Neural crest cell (in vitro differentiated cells): ENCODE measurements around the gene LAMTOR2. TPM values are rescaled to one million over a fixed set of nuclear protein-coding genes. Genes with fewer than 3 reads are reported as not detected.

Experiments used
- DNase-seq: peaks from one replicate; pipeline ENCODE4 v3.0.0; 2021; ENCODE audit warnings: low read depth, mixed read lengths, low spot score
- H3K27ac Mint-ChIP-seq: one replicate; pipeline ENCODE4 v1.8.0; 2021; ENCODE audit warnings: mild to moderate bottlenecking, mixed read lengths; ENCODE audit not compliant: unreplicated experiment
- H3K27me3 Mint-ChIP-seq: 2 replicates; pipeline ENCODE4 v1.8.0; 2021; ENCODE audit warnings: low read depth, mild to moderate bottlenecking, mixed read lengths
- H3K36me3 Mint-ChIP-seq: 2 replicates; pipeline ENCODE4 v1.8.0; 2021; ENCODE audit warnings: low read depth, mild to moderate bottlenecking, mixed read lengths
- H3K4me1 Mint-ChIP-seq: 2 replicates; pipeline ENCODE4 v1.8.0; 2021; ENCODE audit warnings: mixed read lengths
- H3K4me3 Mint-ChIP-seq: one replicate; pipeline ENCODE4 v1.8.0; 2021; ENCODE audit warnings: mild to moderate bottlenecking, mixed read lengths
- H3K9me3 Mint-ChIP-seq: 2 replicates; pipeline ENCODE4 v1.8.0; 2021; ENCODE audit warnings: mixed read lengths
- total RNA-seq: library from RNA; stranded (reverse); gene quantifications from 2 replicates; pipeline ENCODE4 v1.2.1, GENCODE V29; 2021
- TF ChIP-seq, protein P1 (sequence below): fragments of 200-600 bp; sonication (generic); conservative IDR thresholded peaks from 2 replicates; pipeline ENCODE4 v1.5.0; 2021; ENCODE audit warnings: antibody characterized with exemption, mild to moderate bottlenecking

Gene LAMTOR2
- total RNA-seq, 1 donor from 2014 or later = 55.6 TPM

DNA sequence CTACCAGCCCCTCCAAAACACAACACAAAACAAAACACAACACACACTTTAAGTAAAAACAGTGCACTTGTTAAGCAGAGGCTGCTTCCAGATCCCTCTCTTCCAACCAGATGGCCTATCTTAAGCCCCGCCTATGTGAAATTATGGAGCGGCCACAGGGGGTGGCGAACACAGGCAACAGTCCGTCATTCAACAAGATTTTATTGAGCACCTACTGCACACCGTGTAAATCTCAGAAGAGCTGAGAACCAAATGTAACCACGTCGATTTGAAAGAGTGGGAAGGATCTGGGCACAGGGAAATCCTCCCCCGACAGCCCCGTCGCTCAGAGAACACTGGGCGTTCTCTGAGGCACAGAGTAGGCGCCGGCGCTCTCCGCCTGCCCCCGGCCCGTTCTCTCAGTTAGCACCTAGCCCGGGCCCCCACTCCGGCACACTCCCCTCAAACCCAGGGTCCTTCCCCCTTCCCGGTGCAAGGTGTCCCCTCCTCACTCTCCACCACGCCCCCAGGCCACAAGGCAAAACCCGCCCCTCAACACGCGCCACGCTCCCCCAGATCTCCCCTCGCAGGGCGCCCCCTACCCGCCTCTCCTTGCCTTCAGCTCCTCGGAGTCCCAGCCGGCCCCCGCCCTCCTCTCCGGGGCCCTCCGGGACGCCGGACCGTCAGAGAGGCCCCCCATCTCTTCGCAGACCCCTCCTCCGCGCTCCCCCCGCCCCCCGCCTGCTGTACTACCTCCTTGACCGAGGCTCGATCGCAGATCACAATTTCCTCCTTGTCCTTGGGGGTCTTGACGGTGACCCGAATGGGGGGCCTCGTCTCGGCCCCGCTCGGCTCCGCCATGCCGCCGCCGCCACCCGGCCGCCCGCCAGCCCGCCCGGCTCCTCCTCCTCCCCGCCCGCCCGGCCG, 1.5 kb upstream of the LAMTOR2 start:
- Mint-ChIP-seq H3K4me3 (peak overlapping the region; percentile 97), H3K36me3 (peaks cover 2% of the 10 kb centered on the region), H3K27me3 (peaks cover 2% of the 10 kb centered on the region), H3K9me3 (no peaks in the 10 kb centered on the region), H3K4me1 (peaks cover 41% of the 10 kb centered on the region), H3K27ac (peak overlapping the region; percentile 96)
- TF ChIP-seq, protein P1, sequence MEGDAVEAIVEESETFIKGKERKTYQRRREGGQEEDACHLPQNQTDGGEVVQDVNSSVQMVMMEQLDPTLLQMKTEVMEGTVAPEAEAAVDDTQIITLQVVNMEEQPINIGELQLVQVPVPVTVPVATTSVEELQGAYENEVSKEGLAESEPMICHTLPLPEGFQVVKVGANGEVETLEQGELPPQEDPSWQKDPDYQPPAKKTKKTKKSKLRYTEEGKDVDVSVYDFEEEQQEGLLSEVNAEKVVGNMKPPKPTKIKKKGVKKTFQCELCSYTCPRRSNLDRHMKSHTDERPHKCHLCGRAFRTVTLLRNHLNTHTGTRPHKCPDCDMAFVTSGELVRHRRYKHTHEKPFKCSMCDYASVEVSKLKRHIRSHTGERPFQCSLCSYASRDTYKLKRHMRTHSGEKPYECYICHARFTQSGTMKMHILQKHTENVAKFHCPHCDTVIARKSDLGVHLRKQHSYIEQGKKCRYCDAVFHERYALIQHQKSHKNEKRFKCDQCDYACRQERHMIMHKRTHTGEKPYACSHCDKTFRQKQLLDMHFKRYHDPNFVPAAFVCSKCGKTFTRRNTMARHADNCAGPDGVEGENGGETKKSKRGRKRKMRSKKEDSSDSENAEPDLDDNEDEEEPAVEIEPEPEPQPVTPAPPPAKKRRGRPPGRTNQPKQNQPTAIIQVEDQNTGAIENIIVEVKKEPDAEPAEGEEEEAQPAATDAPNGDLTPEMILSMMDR = peak; percentile 47
- peak; percentile 72 for DNase-seq

DNA sequence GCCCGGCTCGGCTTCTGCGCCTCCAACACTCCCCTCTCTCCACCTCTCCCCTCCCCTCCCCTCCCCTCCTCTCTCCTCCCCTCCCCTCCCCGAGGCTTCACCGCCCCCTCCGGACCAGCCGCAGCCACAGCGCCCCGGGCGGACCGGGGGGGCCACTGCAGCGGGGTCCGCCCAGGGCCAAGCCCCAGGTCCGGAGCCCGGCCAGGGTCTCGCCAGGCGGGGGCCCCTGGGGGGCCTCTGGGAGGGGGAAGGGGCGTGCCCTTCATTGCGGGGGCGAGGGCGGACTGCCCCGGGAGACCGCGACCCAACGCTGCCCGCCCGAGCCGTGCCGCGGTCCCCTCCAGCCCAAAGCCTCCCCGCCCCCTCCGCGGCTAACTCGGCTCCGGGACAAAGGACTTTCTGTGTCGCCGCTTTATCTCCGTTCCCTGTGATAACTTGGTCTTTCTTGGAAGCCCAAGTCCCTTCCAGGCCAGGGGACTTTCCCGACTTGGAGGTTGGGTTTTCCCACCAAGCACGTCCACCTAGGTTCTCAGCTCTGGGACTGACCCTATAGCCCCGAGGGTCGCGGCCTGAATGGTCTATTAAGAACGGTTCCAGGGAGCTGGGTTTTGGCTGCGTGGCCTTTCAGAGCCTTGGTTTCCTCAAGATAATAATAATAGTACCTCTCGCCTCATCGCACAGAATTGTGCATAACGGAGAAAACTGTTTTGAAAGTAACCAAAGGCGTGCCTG, 648 bp upstream of the LAMTOR2 start, which contains the start of gene UBQLN4:
UBQLN4 (minus strand) TSS at position 31 of the 732 bp plus-strand sequence. CDS start 97 bp downstream, outside the sequence.
- H3K27me3 Mint-ChIP-seq = peaks cover 2% of the 10 kb centered on the region
- H3K36me3 Mint-ChIP-seq = peaks cover 2% of the 10 kb centered on the region
- peak within 1 kb of the TSS; percentile 100 for H3K27ac Mint-ChIP-seq
- H3K4me1 Mint-ChIP-seq = peaks cover 41% of the 10 kb centered on the region
- peak within 1 kb of the TSS; percentile 97 for H3K4me3 Mint-ChIP-seq
- H3K9me3 Mint-ChIP-seq = no peaks in the 10 kb centered on the region
- DNase-seq = peak; percentile 81
- TF ChIP-seq, protein P1 = peak; percentile 53

DNA sequence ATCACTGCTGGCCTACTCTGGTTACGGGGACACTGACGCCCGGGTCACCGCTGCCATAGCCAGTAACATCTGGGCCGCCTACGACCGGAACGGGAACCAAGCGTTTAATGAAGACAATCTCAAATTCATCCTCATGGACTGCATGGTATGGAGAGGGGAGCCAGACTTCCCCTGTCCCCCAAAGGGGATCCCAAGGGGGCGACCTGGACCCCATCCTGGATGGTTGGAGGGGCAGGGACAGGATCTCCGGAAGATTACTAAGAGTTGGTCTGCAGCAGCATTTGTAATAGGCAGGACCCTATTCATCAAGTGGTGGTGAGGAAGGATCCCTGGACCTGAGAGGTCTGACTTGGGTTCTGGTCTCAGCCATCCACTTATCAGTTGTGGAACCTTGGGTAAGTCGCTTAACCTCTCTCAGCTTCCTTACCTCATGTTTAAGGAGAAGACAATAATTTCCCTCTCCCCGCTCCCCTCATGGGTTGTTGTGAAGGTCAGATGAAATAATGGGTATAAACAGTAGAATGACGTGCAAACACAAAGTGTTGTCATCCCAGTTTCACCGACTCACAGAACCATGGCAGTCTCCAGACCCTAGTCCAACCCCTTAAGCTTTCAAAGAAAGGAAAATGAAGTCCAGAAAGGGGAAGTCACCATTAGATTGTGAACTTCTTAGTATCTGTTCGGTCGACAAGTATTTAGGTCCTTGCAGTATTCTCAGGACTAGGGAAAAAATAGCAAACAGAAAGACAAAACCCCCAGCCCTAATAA, 883 bp downstream of the LAMTOR2 start:
- Mint-ChIP-seq H3K9me3 (no peaks in the 10 kb centered on the region), H3K4me3 (peak overlapping the region; percentile 97), H3K27ac (peak overlapping the region; percentile 100), H3K27me3 (peaks cover 2% of the 10 kb centered on the region), H3K36me3 (peaks cover 2% of the 10 kb centered on the region), H3K4me1 (peaks cover 41% of the 10 kb centered on the region)
- TF ChIP-seq, protein P1 = no peak
- no peak for DNase-seq

DNA sequence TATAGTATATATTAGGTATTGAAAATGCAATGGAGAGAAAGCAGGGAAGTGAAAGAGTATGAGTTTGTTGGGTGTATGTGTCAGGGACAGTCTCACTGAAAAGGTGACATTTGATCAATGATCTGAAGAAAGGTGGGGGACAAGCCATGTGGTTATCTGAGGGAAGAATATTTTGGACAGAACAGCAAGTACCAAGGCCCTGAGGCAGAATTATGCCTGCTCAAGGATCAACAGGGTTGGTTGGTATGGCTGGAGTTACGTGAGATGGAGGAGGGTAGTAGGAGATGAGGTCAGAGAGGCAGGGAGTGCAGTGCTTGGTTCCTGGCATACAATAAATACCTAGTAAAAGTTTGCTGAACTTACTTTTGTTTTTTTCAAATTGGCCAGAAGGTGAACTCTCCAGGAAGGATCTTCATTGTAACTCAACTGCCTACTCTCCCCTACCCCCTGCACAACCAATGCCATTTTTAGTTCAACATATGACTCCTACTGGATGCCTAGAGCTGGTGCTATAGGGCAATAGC, 1.8 kb downstream of the LAMTOR2 start:
- DNase-seq = no peak
- H3K9me3 Mint-ChIP-seq = no peaks in the 10 kb centered on the region
- H3K27ac Mint-ChIP-seq = no peak overlapping the region
- H3K4me3 Mint-ChIP-seq = peak overlapping the region; percentile 44
- H3K4me1 Mint-ChIP-seq = peaks cover 44% of the 10 kb centered on the region
- TF ChIP-seq, protein P1 = no peak
- peaks cover 2% of the 10 kb centered on the region for H3K36me3 Mint-ChIP-seq
- H3K27me3 Mint-ChIP-seq = peaks cover 2% of the 10 kb centered on the region
